AG08396 (cell line): Measurements from ENCODE around the gene PROCR.
A peak's percentile ranks its signal among the peaks of the same experiment; 100 is the strongest.
"Not testable (repeated sequence)": the region's sequence is repeated elsewhere in the genome, so short reads cannot be mapped to it uniquely, and the experiment has no call there.

ENCODE experiments used
- DNase-seq: peaks from one replicate; pipeline ENCODE4 v3.0.0; 2012; ENCODE audit warnings: low spot score, mixed read lengths

Gene PROCR

DNA sequence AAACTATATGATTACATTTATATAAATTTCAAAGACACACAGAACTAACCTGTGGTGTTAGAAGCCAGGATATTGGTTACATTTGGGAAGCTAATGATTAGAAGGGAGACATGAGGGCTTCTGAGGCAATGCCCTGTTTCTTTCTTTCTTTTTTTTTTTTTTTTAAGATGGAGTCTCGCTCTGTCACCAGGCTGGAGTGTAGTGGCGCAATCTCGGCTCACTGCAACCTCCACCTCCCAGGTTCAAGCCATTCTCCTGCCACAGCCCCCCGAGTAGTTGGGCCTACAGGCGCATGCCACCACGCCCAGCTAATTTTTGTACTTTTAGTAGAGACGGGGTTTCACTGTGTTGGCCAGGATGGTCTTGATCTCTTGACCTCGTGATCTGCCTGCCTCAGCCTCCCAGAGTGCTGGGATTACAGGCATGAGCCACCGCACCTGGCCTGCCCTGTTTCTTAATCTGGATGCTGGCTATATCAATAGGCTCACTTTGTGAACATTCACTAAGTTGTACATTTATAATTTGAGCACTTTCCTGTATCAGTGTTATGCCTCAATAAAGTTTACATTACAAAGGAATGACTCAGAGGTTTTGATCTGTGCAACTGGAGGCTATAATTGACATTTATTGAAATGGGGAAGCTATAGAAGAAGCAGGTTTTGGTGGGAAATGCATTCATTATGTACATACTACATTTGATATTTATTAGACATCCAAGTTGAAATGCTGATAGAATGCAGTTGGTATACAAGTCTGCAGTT is 21.3 kb downstream of the PROCR start:
- DNase-seq, result not testable (repeated sequence)

DNA sequence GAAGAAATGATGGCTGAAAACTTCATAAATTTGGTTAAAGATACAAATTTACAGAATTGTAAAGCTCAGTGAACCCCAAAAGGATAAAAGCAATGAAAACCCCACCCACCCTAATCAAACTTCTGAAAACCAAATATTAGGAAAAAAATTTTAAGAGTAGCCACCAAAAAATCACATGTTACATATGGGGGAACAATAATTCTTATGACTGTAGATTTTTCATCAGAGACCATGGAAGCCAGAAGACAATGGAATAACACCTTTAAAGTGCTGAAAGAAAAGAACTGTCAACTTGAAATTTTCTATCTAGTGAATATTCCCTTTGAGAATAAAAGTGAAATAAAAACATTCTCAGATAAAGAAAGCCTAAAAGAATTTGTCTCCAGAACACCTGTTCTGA is 24.4 kb downstream of the PROCR start:
- DNase-seq, result no peak

DNA sequence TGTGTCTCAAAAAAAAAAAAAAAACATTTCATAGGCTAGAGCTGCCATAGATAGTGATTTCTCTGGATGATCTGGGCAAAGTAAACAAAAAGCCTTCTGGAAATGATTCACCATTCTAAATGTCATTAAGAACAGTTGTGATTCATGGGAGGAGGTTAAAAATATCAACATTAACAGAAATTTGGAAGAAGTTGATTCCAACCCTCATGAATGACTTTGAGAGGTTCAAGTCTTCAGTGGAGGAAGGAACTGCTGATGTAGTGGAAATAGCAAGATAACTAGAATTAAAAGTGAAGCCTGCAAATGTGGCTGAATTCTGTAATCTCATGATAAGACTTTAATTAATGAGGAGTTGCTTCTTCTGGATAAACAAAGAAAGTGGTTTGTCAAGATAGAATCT is 27.9 kb downstream of the PROCR start:
- DNase-seq, result no peak

DNA sequence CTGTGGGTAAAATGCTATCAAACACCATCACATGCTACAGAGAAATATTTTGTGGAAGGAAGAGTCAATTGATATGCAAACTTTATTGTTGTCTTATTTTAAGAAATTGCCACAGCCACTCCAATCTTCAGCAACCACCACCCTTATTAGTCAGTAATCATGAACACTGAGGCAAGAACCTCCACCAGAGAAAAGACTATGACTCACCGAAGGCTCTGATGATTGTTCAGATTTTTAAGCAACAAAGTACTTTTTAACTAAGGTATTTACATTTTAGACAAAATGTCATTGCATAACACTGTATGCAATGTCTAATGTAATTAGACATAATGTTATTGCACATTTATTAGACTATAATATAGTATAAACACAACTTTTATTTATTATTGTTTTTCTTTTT is 28.4 kb downstream of the PROCR start:
- peak; percentile 27 for DNase-seq

DNA sequence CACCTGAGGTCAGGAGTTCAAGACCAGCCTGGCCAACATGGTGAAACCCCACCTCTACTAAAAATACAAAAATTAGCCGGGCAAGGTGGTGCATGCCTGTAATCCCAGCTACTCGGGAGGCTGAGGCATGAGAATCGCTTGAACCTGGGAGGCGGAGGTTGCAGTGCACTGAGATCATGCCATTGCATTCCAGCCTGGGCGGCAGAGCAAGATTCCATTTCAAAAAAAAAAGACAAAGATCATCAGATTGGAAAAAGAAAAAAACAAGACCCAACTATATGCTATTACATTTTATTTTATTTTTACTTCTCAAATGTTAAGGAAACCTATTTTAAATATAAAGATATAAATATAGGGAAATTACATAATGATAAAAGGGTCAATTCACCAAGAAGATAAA is 29.6 kb downstream of the PROCR start:
- DNase-seq, result not testable (repeated sequence)

DNA sequence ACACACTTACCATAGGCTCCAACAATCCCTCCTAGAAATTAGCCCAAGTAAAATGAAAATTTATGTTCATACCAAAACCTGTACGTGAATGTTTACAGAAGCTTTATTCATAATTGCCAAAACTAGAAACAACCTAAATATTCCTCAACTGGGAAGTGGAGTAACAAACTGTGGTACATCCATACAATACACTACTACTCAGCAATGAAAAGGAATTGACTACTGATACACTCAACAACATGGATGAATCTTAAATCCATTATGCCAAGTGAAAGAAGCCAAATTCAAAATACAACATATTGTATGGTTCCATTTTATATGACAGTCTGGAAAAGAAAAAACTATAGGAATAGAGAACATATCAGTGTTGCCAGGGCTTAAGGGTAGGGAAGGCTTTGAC is 34.9 kb downstream of the PROCR start:
- DNase-seq, result no peak

DNA sequence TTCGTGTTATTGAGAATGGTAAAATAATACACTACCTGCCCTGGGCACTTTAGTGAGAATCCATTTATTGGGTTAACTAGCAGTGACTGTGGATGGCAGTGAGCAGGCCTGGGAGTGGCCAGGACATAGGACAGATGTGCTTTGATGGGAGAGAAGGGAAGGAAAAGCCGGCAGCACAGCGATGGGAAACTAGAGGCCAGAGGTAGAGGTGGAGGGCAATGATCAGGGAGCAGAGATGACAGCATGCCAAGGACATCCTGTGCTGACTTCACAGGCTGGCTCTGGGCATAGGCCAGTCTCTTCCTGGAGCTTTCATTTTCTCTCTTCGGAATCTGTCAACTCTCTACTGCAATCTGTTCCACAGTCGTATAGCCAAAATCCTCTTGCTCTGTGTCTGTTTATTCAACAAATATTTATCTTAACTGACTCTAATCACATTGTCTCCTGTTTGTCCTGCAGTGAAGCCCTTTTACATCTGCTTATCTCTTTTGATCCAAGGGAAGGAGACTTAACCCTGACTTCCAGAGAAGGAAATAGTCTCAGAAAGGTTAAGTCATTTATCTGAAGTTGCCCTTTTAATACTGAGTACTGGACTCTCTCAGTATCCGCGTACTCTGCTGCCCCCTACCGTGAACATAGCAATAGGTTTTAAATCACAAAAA is 36.2 kb downstream of the PROCR start:
- peak; percentile 63 for DNase-seq

DNA sequence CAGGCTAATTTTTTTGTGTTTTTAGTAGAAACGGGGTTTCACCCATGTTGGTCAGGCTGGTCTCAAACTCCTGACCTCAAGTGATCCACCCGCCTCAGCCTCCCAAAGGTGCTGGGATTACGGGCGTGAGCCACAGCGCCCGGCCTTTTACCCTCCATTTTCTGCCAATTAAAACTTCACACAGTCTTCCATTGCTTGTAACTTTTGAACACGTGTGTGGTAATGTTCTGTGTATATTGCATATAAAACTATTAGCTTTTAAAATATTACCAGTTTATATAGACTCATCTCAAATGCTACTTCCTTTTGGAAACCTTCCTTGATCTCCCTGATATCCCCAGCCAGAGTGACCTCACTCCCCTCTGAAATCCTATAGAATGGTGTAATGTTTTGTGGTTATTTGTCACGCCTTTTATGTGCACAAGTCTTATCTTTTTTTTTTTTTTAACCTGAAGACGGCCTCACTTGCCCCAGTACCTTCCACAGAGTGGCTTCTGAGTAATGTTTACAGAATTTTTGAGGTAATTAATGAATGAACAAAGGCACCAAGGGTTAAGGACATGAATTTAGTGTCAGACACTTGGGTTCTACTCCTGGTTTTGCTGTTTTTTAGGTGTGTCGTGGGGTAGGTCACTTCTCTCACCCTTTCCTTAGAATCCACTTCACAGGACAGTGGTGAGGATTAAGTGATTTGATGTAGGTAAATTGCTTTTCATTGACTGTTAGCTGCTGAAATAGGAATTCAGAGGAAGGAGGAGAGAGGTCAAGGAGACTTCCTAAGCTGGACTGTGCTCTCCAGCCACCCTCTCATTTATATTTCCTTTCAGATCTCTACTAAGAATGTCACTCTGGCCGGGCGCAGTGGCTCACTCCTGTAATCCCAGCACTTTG is 43.4 kb downstream of the PROCR start:
- DNase-seq, result no peak

DNA sequence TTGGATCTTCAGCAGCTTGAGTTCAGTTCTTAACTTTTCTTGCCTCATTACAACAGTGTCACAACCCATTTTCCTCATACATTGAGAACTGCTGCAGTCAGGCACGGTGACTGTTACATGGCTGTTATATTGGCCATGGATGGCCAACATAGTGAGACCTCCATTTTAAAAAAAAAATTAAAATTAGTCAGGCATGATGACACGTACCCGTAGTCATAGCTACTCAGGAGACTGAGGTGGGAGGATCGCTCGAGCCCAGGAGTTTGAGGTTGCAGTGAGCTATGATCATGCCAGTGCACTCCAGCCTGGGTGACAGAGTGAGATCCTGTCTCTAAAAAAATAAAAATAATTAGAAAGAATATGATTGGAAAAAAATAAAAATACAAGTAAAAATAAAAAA is 44.7 kb downstream of the PROCR start:
- no peak for DNase-seq

DNA sequence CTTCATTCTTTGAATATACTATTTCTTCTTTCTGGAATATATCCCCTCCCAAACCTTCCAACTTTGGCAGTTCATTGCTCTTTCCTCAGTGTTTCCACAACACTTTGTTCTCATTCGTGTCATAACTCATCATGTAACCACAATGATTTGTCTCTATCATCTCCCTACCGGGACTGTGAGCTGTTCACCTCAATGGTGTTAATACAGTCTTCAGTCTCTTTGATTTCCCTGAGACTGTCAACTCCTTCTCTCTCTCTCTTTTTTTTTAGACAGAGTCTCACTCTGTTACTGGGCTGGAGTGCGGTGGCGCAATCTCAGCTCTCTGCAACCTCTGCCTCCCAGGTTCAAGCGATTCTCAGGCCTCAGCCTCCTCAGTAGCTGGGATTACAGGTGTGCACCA is 52.1 kb downstream of the PROCR start:
- no peak for DNase-seq

DNA sequence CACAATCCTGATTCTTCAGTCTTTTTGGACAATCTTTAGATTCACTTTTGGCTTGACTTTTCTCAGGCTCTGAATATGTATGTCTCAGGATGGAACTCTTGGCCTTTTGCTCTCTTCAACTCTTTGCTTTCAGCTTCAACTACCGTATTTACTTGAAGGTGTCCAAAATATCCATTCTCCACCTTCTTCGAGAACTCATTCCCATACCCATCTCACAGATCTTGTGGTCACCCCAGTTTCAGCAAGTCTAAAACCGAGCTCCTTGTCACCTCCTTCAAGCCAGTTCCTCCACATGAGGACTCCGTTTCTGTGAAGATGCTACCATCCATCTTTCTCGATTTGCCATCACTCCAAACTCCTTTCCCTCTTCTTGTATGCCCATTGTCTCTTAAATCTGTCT is 52.7 kb downstream of the PROCR start:
- DNase-seq, result no peak

DNA sequence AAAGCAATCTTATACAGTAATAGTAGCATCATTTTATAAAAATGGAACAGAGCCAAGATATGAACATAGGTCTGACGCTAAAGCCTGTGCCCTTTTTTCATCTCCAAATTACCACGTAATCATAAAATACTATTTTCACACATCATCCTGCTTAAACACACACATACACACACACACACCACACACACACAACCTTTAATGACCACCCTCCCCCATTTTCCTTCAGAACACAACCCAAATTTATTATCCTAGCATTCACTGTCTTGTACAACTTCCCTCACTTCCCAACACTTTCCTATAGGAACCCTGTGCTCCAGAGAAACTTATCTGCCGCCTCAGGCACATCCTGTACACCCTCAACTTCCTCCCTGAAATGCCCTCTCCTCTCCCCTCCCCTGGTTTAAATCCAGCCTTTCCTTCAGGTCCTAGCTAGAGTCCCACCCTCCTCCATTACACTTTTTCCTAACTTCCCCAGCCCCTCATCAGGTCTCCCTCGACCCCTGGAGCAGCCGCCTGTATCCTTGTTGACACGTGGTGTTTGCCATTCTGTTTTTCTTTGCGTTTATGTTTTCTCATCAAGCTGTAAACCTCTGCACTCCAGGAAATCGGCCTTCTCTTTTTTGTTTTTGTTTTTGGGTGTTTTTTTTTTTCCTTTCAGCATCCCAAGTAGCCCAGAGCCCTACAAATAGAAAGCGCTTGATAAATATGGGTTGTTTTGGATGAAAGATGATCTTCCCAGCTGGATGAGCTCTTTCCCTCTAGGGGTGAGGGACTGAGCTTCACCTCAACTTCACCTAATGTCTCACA is 53.6 kb downstream of the PROCR start:
- no peak for DNase-seq

DNA sequence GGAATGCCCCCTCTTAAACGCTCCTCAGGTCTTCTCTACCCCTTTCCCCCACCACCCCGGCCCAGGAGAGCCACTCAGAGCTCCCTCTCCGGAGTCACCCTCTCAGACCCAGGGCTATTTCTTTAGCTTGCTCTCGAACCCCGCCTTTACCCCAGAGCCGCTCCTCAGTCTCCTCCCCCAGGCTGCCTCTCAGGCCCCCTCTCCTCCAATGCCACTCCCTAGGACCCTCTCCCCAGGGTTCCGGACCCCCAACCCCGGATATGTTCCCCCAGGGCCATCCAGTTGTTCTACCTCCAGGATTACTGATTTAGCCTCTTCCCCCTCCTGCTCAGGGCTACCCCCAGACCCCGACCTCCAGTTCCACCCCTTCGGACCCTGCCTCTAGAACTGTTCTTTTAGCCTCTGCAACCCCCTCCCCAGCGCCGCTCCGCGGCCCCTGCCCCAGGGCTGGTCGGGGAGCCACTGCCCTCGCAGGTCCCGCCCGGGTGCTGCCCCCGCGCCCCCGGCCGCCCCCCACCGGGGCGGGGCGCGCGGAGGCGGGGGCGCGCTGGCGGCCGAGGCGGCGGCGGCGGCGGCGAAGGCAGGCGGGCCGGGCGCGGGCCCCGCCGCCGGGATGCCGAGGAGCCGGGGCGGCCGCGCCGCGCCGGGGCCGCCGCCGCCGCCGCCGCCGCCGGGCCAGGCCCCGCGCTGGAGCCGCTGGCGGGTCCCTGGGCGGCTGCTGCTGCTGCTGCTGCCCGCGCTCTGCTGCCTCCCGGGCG is 54.4 kb downstream of the PROCR start, which contains the start of gene MMP24:
Gene MMP24 (plus strand): TSS at position 565 of the 758 bp plus-strand sequence. CDS start 49 bp downstream, at position 614.
- peak; percentile 55 for DNase-seq
